ENCODE data around the gene TEKT5. TPM values are rescaled to one million over a fixed set of nuclear protein-coding genes. Genes with fewer than 3 reads are reported as not detected.
"Not testable (repeated sequence)": the region's sequence is repeated elsewhere in the genome, so short reads cannot be mapped to it uniquely, and the experiment has no call there.

Gene TEKT5
- total and polyA plus RNA-seq, 4 donors, result 0.13 to 0.92 TPM; not detected in 2

GRCh38 chr16:10652730-10653590 is 41.8 kb downstream of the TEKT5 start:
- no peaks in the 10 kb centered on the region for H3K27me3 ChIP-seq (ENCODE audit: control insufficient read depth in 4 of 4, insufficient read depth in 4 of 4, low read length in 3 of 4)
- H3K4me1 ChIP-seq (ENCODE audit: control insufficient read depth in 4 of 4, insufficient read depth in 4 of 4, low read length in 3 of 4), result peaks cover 3 to 21% (median 9%) of the 10 kb centered on the region in 4 donors
- no peak for DNase-seq (ENCODE audit: low spot score)
- H3K4me3 ChIP-seq (ENCODE audit: low read depth in 1 of 3, low read length in 3 of 3), result peak overlapping the region in 2 of 3 donors; percentile 6 to 26
- no peaks in the 10 kb centered on the region for H3K9me3 ChIP-seq (ENCODE audit: control insufficient read depth in 4 of 4, low read length in 3 of 4)
- TF ChIP-seq FOXA2 (IDR thresholded peaks at IDR 0.05) (peak; percentile 75), GABPA (IDR thresholded peaks at IDR 0.05 in 1 of 2, conservative IDR thresholded peaks at IDR 0.05 in 1 of 2) (peak in 1 of 2 donors; percentile 13), RXRA (IDR thresholded peaks at IDR 0.05) (peak; percentile 66 to 88), MAX (IDR thresholded peaks at IDR 0.05) (peak; percentile 94), REST (IDR thresholded peaks at IDR 0.05) (peak; percentile 94), HNF4A (conservative IDR thresholded peaks at IDR 0.05) (peak; percentile 76 to 85), TAF1 (conservative IDR thresholded peaks at IDR 0.05) (peak; percentile 86), EGR1 (IDR thresholded peaks at IDR 0.05; ENCODE audit: low read depth in 2 of 2) (peak in 1 of 2 donors; percentile 31), JUND (IDR thresholded peaks at IDR 0.05) (peak in 1 of 2 donors; percentile 41), CTCF (IDR thresholded peaks at IDR 0.05; ENCODE audit: low read depth, low read length, missing input control) (no peak), FOXA1 (IDR thresholded peaks at IDR 0.05) (no peak), NR2F2 (IDR thresholded peaks at IDR 0.05) (no peak), YY1 (IDR thresholded peaks at IDR 0.05) (peak; percentile 43), HNF4G (IDR thresholded peaks at IDR 0.05) (no peak), RAD21 (IDR thresholded peaks at IDR 0.05) (peak; percentile 40 to 56), SP1 (IDR thresholded peaks at IDR 0.05) (peak; percentile 74)
- TF ChIP-seq, protein P1, sequence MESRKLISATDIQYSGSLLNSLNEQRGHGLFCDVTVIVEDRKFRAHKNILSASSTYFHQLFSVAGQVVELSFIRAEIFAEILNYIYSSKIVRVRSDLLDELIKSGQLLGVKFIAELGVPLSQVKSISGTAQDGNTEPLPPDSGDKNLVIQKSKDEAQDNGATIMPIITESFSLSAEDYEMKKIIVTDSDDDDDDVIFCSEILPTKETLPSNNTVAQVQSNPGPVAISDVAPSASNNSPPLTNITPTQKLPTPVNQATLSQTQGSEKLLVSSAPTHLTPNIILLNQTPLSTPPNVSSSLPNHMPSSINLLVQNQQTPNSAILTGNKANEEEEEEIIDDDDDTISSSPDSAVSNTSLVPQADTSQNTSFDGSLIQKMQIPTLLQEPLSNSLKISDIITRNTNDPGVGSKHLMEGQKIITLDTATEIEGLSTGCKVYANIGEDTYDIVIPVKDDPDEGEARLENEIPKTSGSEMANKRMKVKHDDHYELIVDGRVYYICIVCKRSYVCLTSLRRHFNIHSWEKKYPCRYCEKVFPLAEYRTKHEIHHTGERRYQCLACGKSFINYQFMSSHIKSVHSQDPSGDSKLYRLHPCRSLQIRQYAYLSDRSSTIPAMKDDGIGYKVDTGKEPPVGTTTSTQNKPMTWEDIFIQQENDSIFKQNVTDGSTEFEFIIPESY (IDR thresholded peaks at IDR 0.05), result peak; percentile 31
- TF ChIP-seq, protein P2, sequence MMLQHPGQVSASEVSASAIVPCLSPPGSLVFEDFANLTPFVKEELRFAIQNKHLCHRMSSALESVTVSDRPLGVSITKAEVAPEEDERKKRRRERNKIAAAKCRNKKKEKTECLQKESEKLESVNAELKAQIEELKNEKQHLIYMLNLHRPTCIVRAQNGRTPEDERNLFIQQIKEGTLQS (IDR thresholded peaks at IDR 0.05), result peak; percentile 83
- H3K36me3 ChIP-seq (ENCODE audit: control insufficient read depth in 4 of 4, insufficient read depth in 3 of 4, low read depth in 1 of 4, low read length in 3 of 4), result no peaks in the 10 kb centered on the region
- H3K27ac ChIP-seq (ENCODE audit: low read depth in 1 of 2, low read length in 2 of 2), result peak overlapping the region; percentile 78 to 84
- WGBS, result 24% methylated on average over 8 of the region's 8 CpGs
- H3K9ac ChIP-seq (ENCODE audit: low read depth in 1 of 2, low read length in 2 of 2), result peak overlapping the region in 1 of 2 donors; percentile 10

- H3K4me1 ChIP-seq (ENCODE audit: control insufficient read depth in 4 of 4, insufficient read depth in 4 of 4, low read length in 3 of 4), result peaks cover 10 to 47% (median 27%) of the 10 kb centered on the region in 4 donors
- H3K9ac ChIP-seq (ENCODE audit: low read depth in 1 of 2, low read length in 2 of 2); H3K27ac ChIP-seq (ENCODE audit: low read depth in 1 of 2, low read length in 2 of 2); H3K27me3 ChIP-seq (ENCODE audit: control insufficient read depth in 4 of 4, insufficient read depth in 4 of 4, low read length in 3 of 4); H3K36me3 ChIP-seq (ENCODE audit: control insufficient read depth in 4 of 4, insufficient read depth in 3 of 4, low read depth in 1 of 4, low read length in 3 of 4); H3K9me3 ChIP-seq (ENCODE audit: control insufficient read depth in 4 of 4, low read length in 3 of 4); H3K4me3 ChIP-seq (ENCODE audit: low read depth in 1 of 3, low read length in 3 of 3); DNase-seq (ENCODE audit: low spot score): not testable (repeated sequence)
- 96% methylated on average over 1 of the region's 1 CpG for WGBS
These were observed 45.6 kb downstream of the TEKT5 start for GRCh38 chr16:10649098-10649497.

Measured in liver (tissue), 9 donors.